GM12878 (cell line): Measurements from ENCODE around the gene KDM4C. TPM values are rescaled to one million over a fixed set of nuclear protein-coding genes. Genes with fewer than 3 reads are reported as not detected.

Experiments
- ATAC-seq: fragments of 200-7000 bp; cut with Tn5 transposase; 3 replicates; pipeline ENCODE4 v1.9.1; 2020; ENCODE audit warnings: mild to moderate bottlenecking, moderate library complexity
- BruUV-seq: library from RNA; stranded (reverse); fragments of 400-500 nt; replicated peaks from 2 replicates; lab custom pipeline; 2021; lab: Mats Ljungman, UMichigan
- CTCF ChIA-PET: fragments of 300-600 bp; sonication (Branson Sonifier 250); formaldehyde crosslinking; extraction: SDS; loops from one replicate; lab custom pipeline; 2021; ENCODE audit warnings: inconsistent platforms; lab: Yijun Ruan, JAX
- POLR2A ChIA-PET: fragments of 350-600 bp; formaldehyde crosslinking; extraction: SDS; loops from one replicate; lab custom pipeline; 2021; ENCODE audit warnings: inconsistent platforms; lab: Charles Lee
- RAD21 ChIA-PET: fragments of 300-600 bp; sonication (Branson Sonifier 250); formaldehyde crosslinking; loops from one replicate; lab custom pipeline; 2023; ENCODE audit warnings: antibody characterized with exemption; ENCODE audit not compliant: unreplicated experiment; lab: Charles Lee
- SMC1A ChIA-PET: fragments of 300-600 bp; sonication (Branson Sonifier 250); formaldehyde crosslinking; loops from one replicate; lab custom pipeline; 2023; ENCODE audit not compliant: unreplicated experiment, uncharacterized antibody; lab: Charles Lee
- DNase-seq: peaks from one replicate; pipeline ENCODE4 v3.0.0-alpha.2; 2011; ENCODE audit warnings: low read depth, low spot score
- FAIRE-seq: peaks from 3 replicates; lab custom pipeline; 2011; peaks lifted over from hg19 to GRCh38; lab: Jason Lieb, UNC
- H2AFZ ChIP-seq: 2 replicates; pipeline ENCODE4 v1.6.0; 2011; ENCODE audit warnings: low read depth, low read length, control low read depth; ENCODE audit not compliant: control insufficient read depth
- H3K27ac ChIP-seq: 2 replicates; pipeline ENCODE4 v1.5.1; 2011; ENCODE audit warnings: control low read depth; ENCODE audit not compliant: control insufficient read depth, insufficient read depth
- H3K27me3 ChIP-seq, 2 experiments: replicated peaks in 1 of 2; 2 replicates each; pipeline versions ENCODE4 v1.6.0 to v1.6.1; 2011; ENCODE audit warnings: low read length in 1 of 2; ENCODE audit not compliant: control insufficient read depth in 2 of 2, insufficient read depth in 2 of 2
- H3K36me3 ChIP-seq, 2 experiments: 2 replicates each; pipeline ENCODE4 v1.5.1; 2011; ENCODE audit warnings: low read length in 1 of 2; ENCODE audit not compliant: control insufficient read depth in 2 of 2, insufficient read depth in 2 of 2
- H3K4me1 ChIP-seq: 2 replicates; pipeline ENCODE4 v1.6.1; 2011; ENCODE audit warnings: mild to moderate bottlenecking, low read length, moderate library complexity, mixed read lengths; ENCODE audit not compliant: control insufficient read depth, insufficient read depth
- H3K4me2 ChIP-seq: 2 replicates; pipeline ENCODE4 v1.6.0; 2011; ENCODE audit warnings: control low read depth; ENCODE audit not compliant: control insufficient read depth, insufficient read depth
- H3K4me3 ChIP-seq: fragments of 200-600 bp; sonication (generic); 2 replicates; pipeline ENCODE4 v1.5.1; 2016
- H3K79me2 ChIP-seq: 2 replicates; pipeline ENCODE4 v1.6.0; 2011; ENCODE audit warnings: low read length; ENCODE audit not compliant: control insufficient read depth, insufficient read depth
- H3K9ac ChIP-seq: 2 replicates; pipeline ENCODE4 v1.8.0; 2011; ENCODE audit warnings: low read length, control low read depth, mixed read lengths; ENCODE audit not compliant: control insufficient read depth, insufficient read depth
- H3K9me3 ChIP-seq: replicated peaks from 3 replicates; pipeline ENCODE4 v1.5.1; 2011; ENCODE audit warnings: mild to moderate bottlenecking, low read length; ENCODE audit not compliant: control insufficient read depth, insufficient read depth
- H4K20me1 ChIP-seq: 2 replicates; pipeline ENCODE4 v1.6.0; 2011; ENCODE audit not compliant: control insufficient read depth, insufficient read depth
- BCL11A ChIP-seq: IDR thresholded peaks from 2 replicates; pipeline ENCODE4 v1.6.1; 2011; ENCODE audit warnings: low read depth, low read length
- CEBPB ChIP-seq, 2 experiments: fragments of 150-350 bp in 1 of 2; IDR thresholded peaks; 2 replicates each; pipeline ENCODE4 v1.6.1; 2012 to 2014; ENCODE audit warnings: low read depth in 2 of 2, low read length in 2 of 2, borderline replicate concordance in 1 of 2, inconsistent platforms in 1 of 2
- EGR1 ChIP-seq, 2 experiments: IDR thresholded peaks; 1 replicate in 1 of 2; 2 replicates in 1 of 2; pipeline ENCODE4 v1.6.1; 2011 to 2012; ENCODE audit warnings: low read depth in 2 of 2, low read length in 2 of 2, borderline replicate concordance in 1 of 2, mild to moderate bottlenecking in 1 of 2, moderate library complexity in 1 of 2
- EP300 ChIP-seq, 2 experiments: fragments of 150-350 bp in 1 of 2; IDR thresholded peaks; 2 replicates each; pipeline ENCODE4 v1.6.1; 2011 to 2012; ENCODE audit warnings: low read depth in 2 of 2, low read length in 2 of 2, borderline replicate concordance in 1 of 2, improper control_type of control experiment in 1 of 2, inconsistent platforms in 1 of 2; ENCODE audit not compliant: control insufficient read depth in 1 of 2
- NR2C2 ChIP-seq: IDR thresholded peaks from 2 replicates; pipeline ENCODE4 v1.6.1; 2011; ENCODE audit warnings: borderline replicate concordance, low read depth; ENCODE audit not compliant: control insufficient read depth, insufficient read length
- POLR2AphosphoS2 ChIP-seq: IDR thresholded peaks from 2 replicates; pipeline ENCODE4 v1.6.1; 2011; ENCODE audit warnings: low read depth, mild to moderate bottlenecking, low read length, improper control_type of control experiment, moderate library complexity
- POLR2AphosphoS5 ChIP-seq: IDR thresholded peaks from 2 replicates; pipeline ENCODE4 v1.6.1; 2011; ENCODE audit warnings: mild to moderate bottlenecking, low read length, inconsistent platforms
- RBBP5 ChIP-seq: fragments of 200-600 bp; sonication (generic); conservative IDR thresholded peaks from 2 replicates; pipeline ENCODE4 v1.6.1; 2016
- RCOR1 ChIP-seq: conservative IDR thresholded peaks from 2 replicates; pipeline ENCODE4 v1.6.1; 2012; ENCODE audit warnings: low read depth, low read length, improper control_type of control experiment
- RELB ChIP-seq: fragments of 450-650 bp; IDR thresholded peaks from 2 replicates; pipeline ENCODE4 v1.6.1; 2017; ENCODE audit warnings: low read depth, mild to moderate bottlenecking, moderate library complexity
- TCF3 ChIP-seq: IDR thresholded peaks from 2 replicates; pipeline ENCODE4 v1.6.1; 2012; ENCODE audit warnings: low read depth, mild to moderate bottlenecking, low read length, borderline replicate concordance; ENCODE audit not compliant: insufficient read depth
- USF1 ChIP-seq: IDR thresholded peaks from 2 replicates; pipeline ENCODE4 v1.6.1; 2011; ENCODE audit warnings: borderline replicate concordance, low read depth, mild to moderate bottlenecking, moderate library complexity, mixed read lengths, low read length; ENCODE audit not compliant: insufficient read depth; ENCODE audit errors: extremely low read length
- ZNF207 ChIP-seq: fragments of 450-650 bp; IDR thresholded peaks from 2 replicates; pipeline ENCODE4 v1.6.1; 2014; ENCODE audit warnings: antibody characterized with exemption, mild to moderate bottlenecking, borderline replicate concordance
- whole genome bisulfite sequencing: methylation state at CpG from one replicate; pipeline ENCODE4 v1.1.6; 2016; ENCODE audit warnings: low lambda C conversion rate; ENCODE audit not compliant: insufficient replicate concordance, insufficient coverage; ENCODE audit errors: missing lambda C conversion rate; 5-methylcytosine and 5-hydroxymethylcytosine counted together
- in situ Hi-C: fragments of 300-500 bp; cut with MboI; formaldehyde crosslinking; loops from 9 replicates; pipeline ENCODE4 v1.14.3; 2018; ENCODE audit warnings: mixed read lengths
- intact Hi-C: fragments of 100-400 bp; cut with micrococcal nuclease; formaldehyde crosslinking; loops from one replicate; pipeline ENCODE4 v1.14.2; 2022; ENCODE audit not compliant: unreplicated experiment
- polyA plus RNA-seq, 11 experiments: library from polyadenylated mRNA; depleted of rRNA in 4 of 11; unstranded in 6 of 11; stranded (reverse) in 5 of 11; fragments of >200 nt; fragmentation: Nextera tagmentation in 4 of 11; fragmentation: Illumina TruSeq in 1 of 11; extraction: Ambion mirVana in 4 of 11; extraction: Trizol in 1 of 11; gene quantifications; 1 replicate in 1 of 11; 2 replicates in 10 of 11; pipeline versions ENCODE4 v1.2.1 to v1.2.3, GENCODE V29; 2011 to 2016; ENCODE audit warnings: inconsistent platforms in 2 of 11, missing spikeins in 2 of 11, low read depth in 1 of 11
- total RNA-seq, 4 experiments: library from RNA; depleted of rRNA in 3 of 4; stranded (reverse); fragments of >200 nt in 3 of 4; fragmentation: Illumina TruSeq in 1 of 4; extraction: Trizol in 1 of 4; gene quantifications; 2 replicates each; pipeline versions ENCODE4 v1.2.1 to v1.2.3, GENCODE V29; 2013 to 2021
- TF ChIP-seq, protein P1 (sequence below): fragments of 450-650 bp; IDR thresholded peaks from 2 replicates; pipeline ENCODE4 v1.6.1; 2016; ENCODE audit warnings: mild to moderate bottlenecking, moderate library complexity, borderline replicate concordance

Gene KDM4C
- total and polyA plus RNA-seq, 10 of the 15 experiments (the other 5 are each of a cell fraction or from before 2014, with no cell fraction given) = 6.8 to 41.2 (median 20.1) TPM

- TF ChIP-seq POLR2AphosphoS2 = no peak
Observed at GRCh38 chr9:6924149-6924548, 166.4 kb downstream of the KDM4C start (continued).

GRCh38 chr9:6924988-6925563, 167.3 kb downstream of the KDM4C start:
- ChIA-PET POLR2A (interaction anchor here (0.5 kb wide), 1 partner anchor 221 kb away, joined by 4 read pairs; no protein-coding TSS in a partner anchor), SMC1A (no interaction called here), CTCF (interaction anchor here (0.5 kb wide), 1 partner anchor 10 kb away, joined by 3 read pairs; no protein-coding TSS in a partner anchor), RAD21 (no interaction called here)
- Histone ChIP-seq H3K4me1 (peaks cover 11% of the 10 kb centered on the region; the same call in 1 of the 2 replicates), H4K20me1 (no peaks in the 10 kb centered on the region; the same call in 1 of the 2 replicates), H3K9ac (no peak overlapping the region), H3K4me2 (no peak overlapping the region), H3K36me3 (peaks cover 0 to 3% of the 10 kb centered on the region in 2 experiments; a peak in 1 of 4 replicates), H3K4me3 (no peak overlapping the region), H2AFZ (no peak overlapping the region), H3K27me3 (no peaks in the 10 kb centered on the region), H3K9me3 (no peaks in the 10 kb centered on the region), H3K79me2 (no peaks in the 10 kb centered on the region; the same call in 1 of the 2 replicates), H3K27ac (no peak overlapping the region)
- FAIRE-seq (no peak), DNase-seq (no peak), ATAC-seq (no peak)
- in situ Hi-C loops = loop anchor here (25.0 kb wide), 2 partner anchors 612 to 862 kb away; partner anchors contain the start of gene DMAC1
- no TSS peak for BruUV-seq
- intact Hi-C loops = no loop called here
- WGBS = 94% methylated on average over 8 of the region's 8 CpGs
- no peak for TF ChIP-seq BCL11A
- no peak for TF ChIP-seq EP300 (IDR thresholded peaks at IDR 0.05; ENCODE audit: borderline replicate concordance in 1 of 2, control insufficient read depth in 1 of 2, low read depth in 2 of 2, low read length in 2 of 2)
- no peak for TF ChIP-seq RCOR1
- no peak for TF ChIP-seq EGR1 (IDR thresholded peaks at IDR 0.05; ENCODE audit: borderline replicate concordance in 1 of 2, low read depth in 2 of 2, low read length in 2 of 2)
- TF ChIP-seq TCF3 = no peak
- no peak for TF ChIP-seq USF1
- TF ChIP-seq NR2C2 = no peak
- no peak for TF ChIP-seq RBBP5
- TF ChIP-seq, protein P1, sequence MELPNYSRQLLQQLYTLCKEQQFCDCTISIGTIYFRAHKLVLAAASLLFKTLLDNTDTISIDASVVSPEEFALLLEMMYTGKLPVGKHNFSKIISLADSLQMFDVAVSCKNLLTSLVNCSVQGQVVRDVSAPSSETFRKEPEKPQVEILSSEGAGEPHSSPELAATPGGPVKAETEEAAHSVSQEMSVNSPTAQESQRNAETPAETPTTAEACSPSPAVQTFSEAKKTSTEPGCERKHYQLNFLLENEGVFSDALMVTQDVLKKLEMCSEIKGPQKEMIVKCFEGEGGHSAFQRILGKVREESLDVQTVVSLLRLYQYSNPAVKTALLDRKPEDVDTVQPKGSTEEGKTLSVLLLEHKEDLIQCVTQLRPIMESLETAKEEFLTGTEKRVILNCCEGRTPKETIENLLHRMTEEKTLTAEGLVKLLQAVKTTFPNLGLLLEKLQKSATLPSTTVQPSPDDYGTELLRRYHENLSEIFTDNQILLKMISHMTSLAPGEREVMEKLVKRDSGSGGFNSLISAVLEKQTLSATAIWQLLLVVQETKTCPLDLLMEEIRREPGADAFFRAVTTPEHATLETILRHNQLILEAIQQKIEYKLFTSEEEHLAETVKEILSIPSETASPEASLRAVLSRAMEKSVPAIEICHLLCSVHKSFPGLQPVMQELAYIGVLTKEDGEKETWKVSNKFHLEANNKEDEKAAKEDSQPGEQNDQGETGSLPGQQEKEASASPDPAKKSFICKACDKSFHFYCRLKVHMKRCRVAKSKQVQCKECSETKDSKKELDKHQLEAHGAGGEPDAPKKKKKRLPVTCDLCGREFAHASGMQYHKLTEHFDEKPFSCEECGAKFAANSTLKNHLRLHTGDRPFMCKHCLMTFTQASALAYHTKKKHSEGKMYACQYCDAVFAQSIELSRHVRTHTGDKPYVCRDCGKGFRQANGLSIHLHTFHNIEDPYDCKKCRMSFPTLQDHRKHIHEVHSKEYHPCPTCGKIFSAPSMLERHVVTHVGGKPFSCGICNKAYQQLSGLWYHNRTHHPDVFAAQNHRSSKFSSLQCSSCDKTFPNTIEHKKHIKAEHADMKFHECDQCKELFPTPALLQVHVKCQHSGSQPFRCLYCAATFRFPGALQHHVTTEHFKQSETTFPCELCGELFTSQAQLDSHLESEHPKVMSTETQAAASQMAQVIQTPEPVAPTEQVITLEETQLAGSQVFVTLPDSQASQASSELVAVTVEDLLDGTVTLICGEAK = no peak
- TF ChIP-seq ZNF207 = no peak
- no peak for TF ChIP-seq RELB
- no peak for TF ChIP-seq POLR2AphosphoS5
- TF ChIP-seq CEBPB (IDR thresholded peaks at IDR 0.05; ENCODE audit: borderline replicate concordance in 1 of 2, low read depth in 2 of 2, low read length in 2 of 2) = no peak
